ENCODE data around the gene GOLGA3. TPM values are rescaled to one million over a fixed set of nuclear protein-coding genes. Genes with fewer than 3 reads are reported as not detected.

GOLGA3 gene
- total and polyA plus RNA-seq, 2 donors from 2014 or later, result 7.7 to 53.0 TPM

DNA sequence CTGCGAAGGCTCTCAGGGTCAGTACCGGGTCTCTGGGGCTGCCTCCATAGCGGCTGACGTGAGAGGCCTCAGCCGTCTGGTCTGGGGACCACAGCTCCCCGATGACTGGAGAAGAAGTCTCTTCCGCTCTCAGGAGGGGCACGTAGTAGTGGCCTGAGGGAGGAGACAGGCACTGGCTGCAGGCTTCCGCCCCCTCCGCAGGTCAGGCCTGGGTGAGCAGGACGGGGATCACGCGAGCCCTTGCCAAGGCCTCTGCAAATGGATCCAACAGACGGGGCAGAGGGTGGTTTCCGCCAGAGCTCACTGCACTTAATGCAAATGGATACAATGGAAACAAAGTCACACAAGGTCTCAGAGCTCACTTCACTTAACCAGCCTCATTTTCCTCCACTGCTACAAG lies 91.8 kb downstream of the GOLGA3 start:
- H3K9ac ChIP-seq (ENCODE audit: low read length in 3 of 3), result no peak overlapping the region
- peaks cover 9 to 85% (median 48%) of the 10 kb centered on the region in 3 donors for H3K36me3 ChIP-seq (ENCODE audit: control insufficient read depth in 2 of 3, insufficient read depth in 3 of 3, low read length in 3 of 3)
- DNase-seq (peak in 1 of 5 donors; percentile 52), FAIRE-seq (no peak)
- no peak overlapping the region for H3K4me3 ChIP-seq (ENCODE audit: low read length in 3 of 3)
- H3K27me3 ChIP-seq (ENCODE audit: control insufficient read depth, insufficient read depth, low read length), result no peaks in the 10 kb centered on the region
- intact Hi-C loops (cut with DNase I), result no loop called here
- H3K27ac ChIP-seq (ENCODE audit: low read depth in 2 of 2, low read length in 2 of 2), result no peak overlapping the region
- H3K9me3 ChIP-seq (ENCODE audit: control insufficient read depth in 2 of 3, insufficient read depth in 1 of 3, low read length in 3 of 3), result no peaks in the 10 kb centered on the region
- no peaks in the 10 kb centered on the region for H3K4me1 ChIP-seq (ENCODE audit: control insufficient read depth in 2 of 3, insufficient read depth in 2 of 3, low read depth in 1 of 3, low read length in 3 of 3)
- TF ChIP-seq, protein P1, sequence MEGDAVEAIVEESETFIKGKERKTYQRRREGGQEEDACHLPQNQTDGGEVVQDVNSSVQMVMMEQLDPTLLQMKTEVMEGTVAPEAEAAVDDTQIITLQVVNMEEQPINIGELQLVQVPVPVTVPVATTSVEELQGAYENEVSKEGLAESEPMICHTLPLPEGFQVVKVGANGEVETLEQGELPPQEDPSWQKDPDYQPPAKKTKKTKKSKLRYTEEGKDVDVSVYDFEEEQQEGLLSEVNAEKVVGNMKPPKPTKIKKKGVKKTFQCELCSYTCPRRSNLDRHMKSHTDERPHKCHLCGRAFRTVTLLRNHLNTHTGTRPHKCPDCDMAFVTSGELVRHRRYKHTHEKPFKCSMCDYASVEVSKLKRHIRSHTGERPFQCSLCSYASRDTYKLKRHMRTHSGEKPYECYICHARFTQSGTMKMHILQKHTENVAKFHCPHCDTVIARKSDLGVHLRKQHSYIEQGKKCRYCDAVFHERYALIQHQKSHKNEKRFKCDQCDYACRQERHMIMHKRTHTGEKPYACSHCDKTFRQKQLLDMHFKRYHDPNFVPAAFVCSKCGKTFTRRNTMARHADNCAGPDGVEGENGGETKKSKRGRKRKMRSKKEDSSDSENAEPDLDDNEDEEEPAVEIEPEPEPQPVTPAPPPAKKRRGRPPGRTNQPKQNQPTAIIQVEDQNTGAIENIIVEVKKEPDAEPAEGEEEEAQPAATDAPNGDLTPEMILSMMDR (IDR thresholded peaks at IDR 0.05; ENCODE audit: borderline replicate concordance, extremely low read depth, insufficient read depth), result no peak

DNA sequence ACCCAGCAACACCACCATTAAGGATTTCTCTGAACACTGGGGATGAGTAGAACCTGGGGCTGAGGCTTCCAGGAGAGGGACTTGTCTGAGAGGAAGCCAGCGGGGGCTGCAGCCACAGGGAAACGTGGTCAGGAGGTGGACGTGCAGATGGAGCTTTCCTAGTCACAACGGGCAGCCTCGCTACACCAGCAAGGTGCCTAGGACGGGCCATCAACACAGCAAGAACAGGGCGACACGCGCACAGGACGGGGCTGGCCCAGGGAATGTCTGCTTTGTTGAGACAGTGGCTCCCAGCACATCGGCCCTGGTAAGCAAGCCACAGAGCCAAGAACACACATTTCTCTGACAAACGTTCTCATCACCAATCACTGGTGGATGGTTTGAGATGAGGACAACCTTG lies 92.3 kb downstream of the GOLGA3 start:
- Histone ChIP-seq H3K36me3 (ENCODE audit: control insufficient read depth in 2 of 3, insufficient read depth in 3 of 3, low read length in 3 of 3) (peaks cover 9 to 83% (median 54%) of the 10 kb centered on the region in 3 donors), H3K4me1 (ENCODE audit: control insufficient read depth in 2 of 3, insufficient read depth in 2 of 3, low read depth in 1 of 3, low read length in 3 of 3) (no peaks in the 10 kb centered on the region), H3K9ac (ENCODE audit: low read length in 3 of 3) (no peak overlapping the region), H3K27me3 (ENCODE audit: control insufficient read depth, insufficient read depth, low read length) (no peaks in the 10 kb centered on the region), H3K27ac (ENCODE audit: low read depth in 2 of 2, low read length in 2 of 2) (no peak overlapping the region), H3K9me3 (ENCODE audit: control insufficient read depth in 2 of 3, insufficient read depth in 1 of 3, low read length in 3 of 3) (no peaks in the 10 kb centered on the region), H3K4me3 (ENCODE audit: low read length in 3 of 3) (no peak overlapping the region)
- intact Hi-C loops (cut with DNase I), result no loop called here
- TF ChIP-seq, protein P1 (IDR thresholded peaks at IDR 0.05; ENCODE audit: borderline replicate concordance, extremely low read depth, insufficient read depth), result no peak
- FAIRE-seq, result no peak
- peak in 1 of 5 donors; percentile 33 for DNase-seq

DNA sequence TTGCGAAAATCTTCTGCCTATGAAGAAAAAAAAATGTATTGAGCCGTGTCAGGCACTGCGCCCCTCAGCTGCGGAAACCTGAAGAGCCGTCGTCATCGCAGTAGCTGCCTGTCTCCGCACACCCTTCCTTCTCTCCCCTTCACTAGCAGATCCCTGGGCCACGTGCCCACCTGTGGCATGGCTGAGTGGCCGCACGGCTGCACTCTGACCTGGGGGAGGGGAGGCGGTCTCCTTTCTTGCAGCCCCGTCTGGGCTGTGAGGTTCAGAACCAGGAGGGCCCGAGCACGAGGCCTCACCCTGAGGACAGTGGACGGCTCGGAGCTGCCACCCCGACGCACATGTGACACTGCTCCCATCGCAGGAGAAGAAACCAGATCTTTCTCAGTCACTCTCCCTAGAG lies 93.2 kb downstream of the GOLGA3 start:
- TF ChIP-seq, protein P1 (IDR thresholded peaks at IDR 0.05; ENCODE audit: borderline replicate concordance, extremely low read depth, insufficient read depth), result no peak
- H3K27me3 ChIP-seq (ENCODE audit: control insufficient read depth, insufficient read depth, low read length), result no peaks in the 10 kb centered on the region
- no peaks in the 10 kb centered on the region for H3K9me3 ChIP-seq (ENCODE audit: control insufficient read depth in 2 of 3, insufficient read depth in 1 of 3, low read length in 3 of 3)
- no peaks in the 10 kb centered on the region for H3K4me1 ChIP-seq (ENCODE audit: control insufficient read depth in 2 of 3, insufficient read depth in 2 of 3, low read depth in 1 of 3, low read length in 3 of 3)
- H3K9ac ChIP-seq (ENCODE audit: low read length in 3 of 3), result no peak overlapping the region
- H3K4me3 ChIP-seq (ENCODE audit: low read length in 3 of 3), result no peak overlapping the region
- no peak overlapping the region for H3K27ac ChIP-seq (ENCODE audit: low read depth in 2 of 2, low read length in 2 of 2)
- intact Hi-C loops (cut with DNase I), result no loop called here
- H3K36me3 ChIP-seq (ENCODE audit: control insufficient read depth in 2 of 3, insufficient read depth in 3 of 3, low read length in 3 of 3), result peaks cover 9 to 76% (median 50%) of the 10 kb centered on the region in 3 donors
- DNase-seq (peak in 2 of 5 donors; percentile 23 to 57), FAIRE-seq (no peak)

DNA sequence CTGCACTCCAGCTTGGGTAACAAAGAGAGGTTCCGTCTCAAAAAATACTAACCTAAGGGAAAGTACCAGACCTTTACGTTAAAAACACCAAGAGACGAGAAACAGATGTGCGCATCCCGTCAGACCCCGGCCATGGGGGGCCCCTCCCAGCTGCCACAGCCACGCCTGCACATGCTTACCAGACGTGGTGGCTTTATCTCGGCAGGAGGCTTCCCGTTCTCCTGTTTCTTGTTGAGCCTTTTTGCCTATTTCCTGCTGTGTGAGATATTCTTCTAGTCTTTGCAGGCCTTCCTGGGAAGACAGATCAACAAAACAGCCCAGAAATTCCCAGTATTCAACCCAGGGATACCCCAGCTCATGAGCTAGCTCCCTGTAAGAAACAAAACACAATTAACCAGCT lies 94.5 kb downstream of the GOLGA3 start:
- no peak for FAIRE-seq
- H3K4me1 ChIP-seq (ENCODE audit: control insufficient read depth in 2 of 3, insufficient read depth in 2 of 3, low read depth in 1 of 3, low read length in 3 of 3), result no peaks in the 10 kb centered on the region

More for the DNA sequence above, 94.5 kb downstream of the GOLGA3 start:
- TF ChIP-seq, protein P1 (IDR thresholded peaks at IDR 0.05; ENCODE audit: borderline replicate concordance, extremely low read depth, insufficient read depth), result no peak
- H3K27ac ChIP-seq (ENCODE audit: low read depth in 2 of 2, low read length in 2 of 2), result no peak overlapping the region
- DNase-seq, result peak in 1 of 5 donors; percentile 53
- H3K27me3 ChIP-seq (ENCODE audit: control insufficient read depth, insufficient read depth, low read length), result no peaks in the 10 kb centered on the region
- no peak overlapping the region for H3K9ac ChIP-seq (ENCODE audit: low read length in 3 of 3)
- intact Hi-C loops (cut with DNase I), result no loop called here
- H3K4me3 ChIP-seq (ENCODE audit: low read length in 3 of 3), result no peak overlapping the region
- peaks cover 6 to 64% (median 42%) of the 10 kb centered on the region in 3 donors for H3K36me3 ChIP-seq (ENCODE audit: control insufficient read depth in 2 of 3, insufficient read depth in 3 of 3, low read length in 3 of 3)
- no peaks in the 10 kb centered on the region for H3K9me3 ChIP-seq (ENCODE audit: control insufficient read depth in 2 of 3, insufficient read depth in 1 of 3, low read length in 3 of 3)
